K562 (cell line): Measurements from ENCODE around the gene HK1. TPM values are rescaled to one million over a fixed set of nuclear protein-coding genes. Genes with fewer than 3 reads are reported as not detected.

Source experiments
- CREB3 ChIP-seq: fragments of 450-650 bp; conservative IDR thresholded peaks from 2 replicates; pipeline ENCODE4 v1.6.1; 2016; ENCODE audit warnings: missing genetic modification characterization, low read depth, mild to moderate bottlenecking, missing compliant biosample characterization, moderate library complexity
- CXXC5 ChIP-seq: fragments of 250-450 bp; sonication (Bioruptor Pico); IDR thresholded peaks from 2 replicates; pipeline ENCODE4 v1.8.0; 2022; ENCODE audit warnings: inconsistent platforms, mild to moderate bottlenecking, moderate library complexity
- DPF2 ChIP-seq: fragments of 450-650 bp; IDR thresholded peaks from 2 replicates; pipeline ENCODE4 v1.6.1; 2016
- E4F1 ChIP-seq: fragments of 250-450 bp; sonication (Bioruptor Pico); IDR thresholded peaks from 2 replicates; pipeline ENCODE4 v1.5.0; 2021; ENCODE audit warnings: mild to moderate bottlenecking, borderline replicate concordance
- HIVEP1 ChIP-seq: fragments of 250-450 bp; sonication (Bioruptor Pico); IDR thresholded peaks from 2 replicates; pipeline ENCODE4 v1.4.0; 2020; ENCODE audit warnings: mild to moderate bottlenecking
- MTF1 ChIP-seq: fragments of 250-450 bp; sonication (Bioruptor Pico); IDR thresholded peaks from 2 replicates; pipeline ENCODE4 v1.9.0; 2021; ENCODE audit warnings: moderate library complexity, mild to moderate bottlenecking, inconsistent platforms, borderline replicate concordance
- NELFE ChIP-seq: IDR thresholded peaks from 2 replicates; pipeline ENCODE4 v1.6.1; 2011; ENCODE audit warnings: mild to moderate bottlenecking; ENCODE audit not compliant: insufficient read depth, insufficient read length
- PHTF2 ChIP-seq: fragments of 250-450 bp; sonication (Bioruptor Pico); IDR thresholded peaks from 2 replicates; pipeline ENCODE4 v1.5.0; 2021; ENCODE audit warnings: mild to moderate bottlenecking
- PML ChIP-seq: IDR thresholded peaks from 2 replicates; pipeline ENCODE4 v1.6.1; 2012; ENCODE audit warnings: low read length, inconsistent platforms
- POLR3A ChIP-seq: IDR thresholded peaks from 2 replicates; pipeline ENCODE4 v1.6.1; 2011; ENCODE audit warnings: borderline replicate concordance, mild to moderate bottlenecking, moderate library complexity; ENCODE audit not compliant: insufficient read length, insufficient read depth; ENCODE audit errors: extremely low read depth
- SAFB2 ChIP-seq: fragments of 200-400 bp; formaldehyde crosslinking; IDR thresholded peaks from 2 replicates; pipeline ENCODE4 v1.6.1; 2018; ENCODE audit warnings: borderline replicate concordance, low read length, low read depth, moderate library complexity; ENCODE audit not compliant: severe bottlenecking
- TEAD2 ChIP-seq: fragments of 450-650 bp; IDR thresholded peaks from 2 replicates; pipeline ENCODE4 v1.6.1; 2016; ENCODE audit warnings: missing genetic modification characterization, control low read depth, missing compliant biosample characterization
- ZFP30 ChIP-seq: fragments of 250-450 bp; sonication (Bioruptor Pico); IDR thresholded peaks from 2 replicates; pipeline ENCODE4 v1.8.0; 2022; ENCODE audit warnings: moderate library complexity, mild to moderate bottlenecking, inconsistent platforms, borderline replicate concordance
- ZNF146 ChIP-seq: IDR thresholded peaks from one replicate; pipeline ENCODE4 v1.6.1; 2018; ENCODE audit warnings: missing compliant biosample characterization; ENCODE audit not compliant: unreplicated experiment
- ZNF609 ChIP-seq: sonication (generic); formaldehyde crosslinking; IDR thresholded peaks from 2 replicates; pipeline ENCODE4 v1.8.1; 2023; ENCODE audit warnings: missing genetic modification reagents, mild to moderate bottlenecking, borderline replicate concordance
- ZNF766 ChIP-seq: fragments of 200-800 bp; sonication (Bioruptor generic); conservative IDR thresholded peaks from 2 replicates; pipeline ENCODE4 v1.6.1; 2016; ENCODE audit warnings: missing genetic modification characterization, missing compliant biosample characterization
- polyA plus RNA-seq, 8 experiments: library from polyadenylated mRNA; depleted of rRNA in 4 of 8; stranded (reverse) in 5 of 8; unstranded in 3 of 8; fragments of >200 nt; fragmentation: Nextera tagmentation in 2 of 8; fragmentation: Illumina TruSeq in 1 of 8; extraction: Ambion mirVana in 2 of 8; extraction: Trizol in 1 of 8; gene quantifications; 2 replicates each; pipeline versions ENCODE4 v1.2.1 to v1.2.3, GENCODE V29; 2011 to 2014; ENCODE audit warnings: inconsistent platforms in 1 of 8, missing spikeins in 1 of 8
- total RNA-seq, 7 experiments: library from RNA; depleted of rRNA in 6 of 7; stranded (reverse); fragments of >200 nt in 6 of 7; fragmentation: Illumina TruSeq in 2 of 7; extraction: Trizol in 2 of 7; gene quantifications; 2 replicates each; pipeline versions ENCODE4 v1.2.1 to v1.2.3, GENCODE V29; 2011 to 2021; ENCODE audit warnings: low replicate concordance in 1 of 7
- TF ChIP-seq, protein P1 (sequence below): sonication (generic); formaldehyde crosslinking; IDR thresholded peaks from 2 replicates; pipeline ENCODE4 v1.8.1; 2023; ENCODE audit warnings: mild to moderate bottlenecking, missing genetic modification reagents

The HK1 gene
- total and polyA plus RNA-seq, 9 of the 15 experiments (the other 6 are each of a cell fraction or from before 2014, with no cell fraction given), result 29.2 to 444 (median 193) TPM

- TF ChIP-seq ZFP30 (CRISPR knock-in tag) (no peak), ZNF146 (CRISPR knock-in tag) (peak; percentile 7), SAFB2 (no peak), MTF1 (CRISPR knock-in tag) (peak; percentile 64; the same call in 1 of the 2 replicates), TEAD2 (no peak), DPF2 (peak; percentile 91), NELFE (no peak), PHTF2 (CRISPR knock-in tag) (no peak), CXXC5 (peak; percentile 29), POLR3A (no peak), ZNF609 (no peak), HIVEP1 (CRISPR knock-in tag) (no peak), CREB3 (tag) (0 out of 2 replicates have a peak, but pooled peaks have one; percentile 29), ZNF766 (CRISPR knock-in tag) (no peak), PML (0 out of 2 replicates have a peak, but pooled peaks have one; percentile 26), E4F1 (CRISPR knock-in tag) (no peak)
- TF ChIP-seq, protein P1, sequence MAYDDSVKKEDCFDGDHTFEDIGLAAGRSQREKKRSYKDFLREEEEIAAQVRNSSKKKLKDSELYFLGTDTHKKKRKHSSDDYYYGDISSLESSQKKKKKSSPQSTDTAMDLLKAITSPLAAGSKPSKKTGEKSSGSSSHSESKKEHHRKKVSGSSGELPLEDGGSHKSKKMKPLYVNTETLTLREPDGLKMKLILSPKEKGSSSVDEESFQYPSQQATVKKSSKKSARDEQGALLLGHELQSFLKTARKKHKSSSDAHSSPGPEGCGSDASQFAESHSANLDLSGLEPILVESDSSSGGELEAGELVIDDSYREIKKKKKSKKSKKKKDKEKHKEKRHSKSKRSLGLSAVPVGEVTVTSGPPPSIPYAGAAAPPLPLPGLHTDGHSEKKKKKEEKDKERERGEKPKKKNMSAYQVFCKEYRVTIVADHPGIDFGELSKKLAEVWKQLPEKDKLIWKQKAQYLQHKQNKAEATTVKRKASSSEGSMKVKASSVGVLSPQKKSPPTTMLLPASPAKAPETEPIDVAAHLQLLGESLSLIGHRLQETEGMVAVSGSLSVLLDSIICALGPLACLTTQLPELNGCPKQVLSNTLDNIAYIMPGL, result no peak
Observed at GRCh38 chr10:69334302-69335062, 56.2 kb downstream of the HK1 start (continued).
